GM19455 (cell line): ENCODE data around the gene SWAP70.

ENCODE experiments used
- ATAC-seq: cut with Tn5 transposase; IDR thresholded peaks from one replicate; pipeline ENCODE4 v1.9.1; 2021; ENCODE audit not compliant: unreplicated experiment

Gene SWAP70

DNA sequence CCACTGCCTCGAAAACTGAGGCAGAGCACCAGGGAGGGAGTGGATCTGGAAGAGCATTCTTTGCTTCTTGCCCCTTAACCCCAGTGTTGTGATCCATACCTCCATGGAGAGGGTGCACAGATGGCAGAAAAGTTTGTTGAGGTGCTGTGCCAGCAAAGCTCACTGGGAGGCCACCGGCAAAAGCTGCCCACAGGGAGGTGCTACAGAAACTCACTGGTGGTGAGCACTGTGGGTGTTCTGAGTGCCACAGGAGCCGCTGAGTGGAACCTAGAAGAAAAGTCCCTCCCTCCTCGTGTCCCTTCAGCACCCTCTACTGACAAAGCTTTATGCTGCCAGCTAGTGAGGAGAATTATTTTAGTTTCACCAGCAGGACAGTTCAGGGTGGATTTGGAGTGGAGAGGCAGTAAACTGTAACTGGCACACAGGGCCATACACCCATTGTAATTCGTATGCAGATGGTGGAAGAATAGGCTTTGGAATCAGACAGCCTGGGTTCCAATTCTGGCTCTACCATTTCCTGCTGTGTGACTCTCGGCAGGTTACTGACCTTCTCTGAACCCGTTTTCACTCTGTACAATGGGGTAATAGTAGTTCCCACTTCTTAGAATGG, 84.6 kb downstream of the SWAP70 start:
- ATAC-seq: peak; percentile 69

DNA sequence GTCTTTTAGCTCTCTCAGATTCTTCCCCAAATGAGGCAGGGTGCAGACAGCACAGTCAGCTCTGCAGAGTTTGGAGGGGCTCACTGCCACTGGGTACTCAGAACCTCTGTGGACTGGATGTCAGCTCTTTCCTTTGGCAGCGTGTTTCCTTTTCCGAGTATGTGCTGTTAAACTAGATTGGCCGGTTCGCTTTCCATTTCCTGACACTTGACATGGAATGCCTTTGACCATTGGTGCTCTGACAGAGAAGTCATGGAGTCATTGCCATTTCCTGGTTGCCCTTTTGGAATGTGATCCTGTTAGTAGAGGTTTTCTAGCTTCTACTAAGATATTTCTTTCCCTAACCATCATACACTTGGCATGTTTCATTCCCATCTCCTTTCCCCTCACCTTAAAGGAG, 86.7 kb downstream of the SWAP70 start:
- ATAC-seq: no peak

DNA sequence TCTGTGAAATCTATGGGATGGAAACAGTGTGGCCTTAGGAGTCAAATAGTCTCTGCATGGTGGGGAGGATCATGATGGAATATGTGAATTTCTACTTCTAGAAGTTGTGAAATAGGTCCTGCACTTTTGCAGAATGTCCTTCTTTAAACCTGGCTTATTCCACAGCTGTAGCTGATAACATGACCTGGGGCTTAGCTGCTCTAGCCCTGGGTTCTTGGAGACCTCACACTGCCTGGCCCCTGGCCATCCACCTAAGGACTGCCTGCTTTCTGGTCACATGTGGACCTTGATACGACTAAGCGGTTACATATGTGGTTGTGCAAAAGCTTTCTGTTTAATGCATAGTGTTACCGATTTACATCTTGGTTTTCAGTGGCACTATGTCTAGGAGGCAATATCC, 88.2 kb downstream of the SWAP70 start:
- ATAC-seq: no peak

DNA sequence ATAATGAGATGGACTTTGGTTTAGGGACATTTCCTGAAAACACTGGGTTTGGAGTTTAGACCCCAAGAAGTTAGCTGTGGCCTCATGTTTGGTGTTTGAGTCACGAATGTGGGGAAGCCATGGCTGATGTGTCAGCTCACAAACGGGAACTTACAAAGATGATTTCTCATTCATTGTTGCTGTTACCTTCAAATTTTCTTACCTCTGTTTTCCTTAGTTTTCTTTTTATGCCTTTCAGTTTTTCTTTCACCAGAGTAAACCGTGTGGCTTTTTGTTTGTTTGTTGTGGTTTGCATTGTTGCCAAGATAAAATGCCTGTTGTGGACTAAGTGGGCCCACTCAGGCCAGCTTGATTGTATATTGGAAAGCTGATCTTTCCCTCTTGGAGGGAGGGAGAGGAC, 89.1 kb downstream of the SWAP70 start:
- ATAC-seq: no peak

DNA sequence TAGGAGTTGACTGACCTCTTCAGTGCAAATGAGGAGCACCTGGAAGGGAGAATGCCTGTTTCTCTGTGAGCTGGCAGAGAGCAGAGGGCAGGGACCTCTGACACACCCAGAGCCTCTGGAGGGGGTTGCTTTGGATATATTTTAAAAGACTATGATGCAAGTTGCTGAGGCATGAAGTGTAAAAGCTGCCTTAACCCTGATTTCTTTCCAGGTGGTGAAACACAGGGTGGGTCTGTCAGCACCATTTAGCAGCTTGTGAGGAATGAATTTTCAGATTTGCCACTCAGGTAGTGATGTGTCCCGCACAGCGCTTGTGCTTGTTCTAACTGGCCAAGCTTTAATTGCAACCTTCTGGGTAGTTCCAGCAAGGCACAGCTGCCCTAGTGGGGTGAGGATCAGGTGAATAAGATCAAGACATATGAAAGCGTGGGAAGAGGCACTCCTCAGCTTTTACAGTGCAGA, 90.2 kb downstream of the SWAP70 start:
- no peak for ATAC-seq

DNA sequence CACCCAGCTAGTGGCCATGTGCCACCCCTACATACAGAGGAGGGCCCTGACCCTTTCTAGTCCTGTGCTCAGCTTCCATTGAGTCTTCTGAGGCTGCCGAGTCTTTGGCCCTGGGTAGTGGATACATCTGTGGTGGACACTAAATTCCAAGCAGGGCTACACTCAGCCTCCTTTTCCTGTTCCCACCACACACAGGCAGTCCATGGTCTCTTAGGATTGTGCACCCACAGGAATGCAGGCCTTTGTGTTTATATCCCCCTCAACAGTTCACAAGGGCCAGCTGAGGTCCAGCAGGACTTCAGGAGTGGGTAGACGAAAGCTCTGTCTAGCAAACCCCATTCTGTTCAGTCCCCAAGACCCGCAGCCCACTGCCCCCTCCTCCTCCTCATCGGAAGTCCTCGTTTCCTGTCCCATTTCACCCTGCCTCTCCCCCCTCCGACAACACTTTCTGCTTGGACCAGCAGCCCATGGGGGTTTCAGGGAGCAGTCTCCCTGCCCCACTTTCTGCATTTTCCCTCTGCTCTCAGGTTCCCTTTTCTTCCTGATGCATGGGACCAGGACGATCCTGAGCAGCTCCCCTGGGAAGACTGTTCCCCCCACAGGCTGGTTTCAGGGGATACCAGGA, 91.8 kb downstream of the SWAP70 start:
- ATAC-seq: no peak

DNA sequence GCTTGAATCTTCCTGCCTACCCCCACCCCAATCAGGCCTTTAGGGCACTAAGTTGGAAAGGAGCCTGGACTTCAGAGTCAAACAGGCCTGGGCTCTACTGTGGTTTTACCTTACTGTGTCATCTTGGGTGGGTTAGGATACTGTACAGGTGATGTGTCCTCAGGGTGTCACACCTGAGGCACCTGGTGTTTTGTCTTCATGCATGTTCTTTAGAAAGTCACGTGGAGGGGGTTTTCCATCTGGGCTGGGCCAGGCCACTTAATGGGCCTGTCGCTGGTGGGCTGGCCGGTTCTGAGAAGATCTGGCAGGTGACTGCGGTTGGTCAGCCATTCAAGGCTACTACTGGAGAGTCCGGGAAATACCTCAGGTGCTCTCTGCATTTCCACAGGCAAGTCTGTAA, 92.6 kb downstream of the SWAP70 start:
- no peak for ATAC-seq

DNA sequence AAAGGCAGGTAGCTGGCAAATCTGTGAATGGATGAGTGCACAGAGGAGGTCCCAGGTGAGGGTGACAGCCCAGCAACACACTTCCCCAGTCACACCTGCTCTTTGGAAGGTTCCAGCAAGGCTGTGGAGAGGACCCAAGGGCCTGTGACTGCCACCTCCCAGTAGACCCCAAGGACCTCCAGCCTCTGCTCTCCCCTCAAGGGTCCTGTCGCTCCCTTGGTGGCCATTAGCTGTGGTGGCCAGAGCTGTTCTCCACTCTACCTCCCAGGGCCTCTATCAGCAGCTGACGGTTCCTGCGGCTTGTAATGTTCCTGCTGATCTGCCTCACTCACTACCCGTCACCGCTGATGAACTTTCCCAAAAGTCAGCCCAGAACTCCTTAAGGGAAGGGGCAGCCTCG, 93.0 kb downstream of the SWAP70 start:
- ATAC-seq: no peak

DNA sequence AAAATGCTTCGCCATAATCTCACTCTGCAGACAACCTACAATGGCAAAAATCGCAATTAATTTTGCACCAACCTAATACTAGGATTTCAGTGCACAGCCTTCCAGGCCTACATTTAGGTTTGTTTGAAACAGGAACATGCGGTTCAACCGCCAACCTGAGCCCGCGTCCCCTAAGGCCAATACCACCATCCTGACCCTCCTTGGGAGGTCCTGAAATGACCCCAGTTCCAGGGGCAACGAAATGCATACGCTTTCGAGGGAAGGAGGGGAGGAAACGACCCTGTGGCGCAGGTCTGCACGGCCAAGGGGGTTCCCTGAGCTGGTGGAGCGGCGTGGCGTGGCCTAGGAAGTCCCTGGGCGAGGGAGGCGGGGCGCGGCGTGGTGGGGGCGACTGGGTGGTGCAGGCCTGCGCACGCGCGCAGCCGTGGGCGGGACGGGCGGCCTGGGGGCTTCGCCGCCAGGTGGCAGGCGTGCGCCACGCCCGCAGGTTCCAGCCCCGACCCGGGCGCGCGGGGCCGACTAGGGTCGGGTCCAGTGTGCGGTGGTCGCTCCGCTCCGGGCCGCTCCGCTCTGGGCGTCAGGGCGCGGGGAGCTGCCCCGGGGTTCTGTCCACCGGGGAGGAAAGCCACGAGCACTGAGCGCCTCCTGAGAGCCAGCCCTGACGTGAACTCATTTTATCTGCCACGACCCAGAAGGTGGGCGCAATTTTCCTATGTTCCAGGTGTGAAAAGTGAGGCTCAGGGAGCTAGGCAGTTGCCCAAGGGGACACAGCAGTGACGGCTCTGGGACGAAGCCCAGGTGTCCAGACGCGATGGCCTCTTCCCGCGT, 94.1 kb downstream of the SWAP70 start:
- peak; percentile 64 for ATAC-seq

DNA sequence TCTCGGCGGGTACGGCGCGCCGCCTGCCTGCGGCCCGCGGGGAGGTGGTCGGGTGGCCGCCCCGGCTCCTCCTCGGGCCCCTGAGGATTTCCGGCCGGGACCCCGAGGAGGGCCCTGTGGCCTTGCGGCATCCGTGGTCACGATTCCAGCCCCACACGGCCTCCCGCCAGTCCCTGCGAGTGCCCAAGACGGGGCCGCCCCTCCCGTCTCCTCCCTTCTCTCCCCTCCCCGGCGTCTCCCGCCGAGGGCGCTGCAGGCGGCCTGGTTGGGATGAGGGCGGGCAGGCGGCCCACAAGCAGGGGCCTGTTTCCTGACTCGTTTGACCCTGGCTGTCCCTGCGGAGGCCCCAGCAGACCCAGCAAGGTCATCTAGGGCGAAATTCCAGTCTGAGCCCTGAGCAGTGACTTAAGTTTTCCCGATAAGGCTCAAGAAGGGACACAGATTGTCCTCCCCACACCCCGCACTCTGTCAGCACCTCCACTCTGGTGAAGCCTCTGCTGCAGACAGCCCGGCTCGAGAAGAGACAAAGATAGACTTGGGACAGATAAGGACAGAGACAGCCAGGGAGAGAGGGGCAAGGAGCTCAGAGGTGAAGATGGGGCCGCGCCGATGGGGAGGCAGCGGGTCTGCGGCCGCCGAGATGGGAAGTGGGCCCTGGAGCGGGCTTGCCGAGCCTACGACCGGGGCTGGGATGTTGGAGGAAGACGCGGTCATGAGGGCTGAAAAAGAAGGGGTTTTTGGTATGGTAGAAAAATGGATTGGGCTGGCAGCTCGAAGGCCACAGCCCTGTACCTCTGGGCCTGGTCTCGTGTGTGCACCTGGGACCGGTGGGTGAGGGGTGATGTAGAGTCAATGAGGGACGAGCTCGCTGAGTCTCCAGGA, 95.0 kb downstream of the SWAP70 start:
- peak; percentile 29 for ATAC-seq

DNA sequence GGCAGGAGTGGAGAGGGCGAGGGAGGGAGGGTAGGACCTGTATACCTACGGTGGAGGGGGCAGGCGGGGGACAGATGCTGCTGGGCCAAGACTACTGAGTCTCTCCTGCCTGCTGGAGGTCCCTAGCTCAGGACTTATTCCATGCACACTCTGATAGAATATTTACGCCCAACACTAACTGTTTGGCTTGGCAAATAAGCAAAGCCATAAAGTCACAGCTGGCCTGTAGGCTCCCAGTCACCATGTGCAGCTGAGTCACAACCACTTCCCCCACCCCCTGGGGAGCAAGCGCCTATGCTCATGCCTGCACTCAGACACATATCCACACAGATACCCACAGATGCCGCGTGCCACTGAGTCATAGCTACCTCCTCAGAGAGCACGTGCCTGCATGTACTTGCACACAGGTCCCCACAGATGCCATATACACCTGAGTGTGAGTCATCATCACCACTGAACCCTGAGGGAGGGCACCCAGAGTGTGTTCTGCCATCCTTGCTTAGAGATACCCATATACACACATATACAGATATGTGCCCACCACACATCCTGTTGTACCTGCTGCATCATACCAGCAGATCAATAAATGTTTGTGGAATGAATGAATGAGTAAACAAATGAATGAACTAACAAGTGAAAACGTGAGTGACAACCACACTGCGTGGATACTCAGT, 95.8 kb downstream of the SWAP70 start:
- ATAC-seq: no peak

DNA sequence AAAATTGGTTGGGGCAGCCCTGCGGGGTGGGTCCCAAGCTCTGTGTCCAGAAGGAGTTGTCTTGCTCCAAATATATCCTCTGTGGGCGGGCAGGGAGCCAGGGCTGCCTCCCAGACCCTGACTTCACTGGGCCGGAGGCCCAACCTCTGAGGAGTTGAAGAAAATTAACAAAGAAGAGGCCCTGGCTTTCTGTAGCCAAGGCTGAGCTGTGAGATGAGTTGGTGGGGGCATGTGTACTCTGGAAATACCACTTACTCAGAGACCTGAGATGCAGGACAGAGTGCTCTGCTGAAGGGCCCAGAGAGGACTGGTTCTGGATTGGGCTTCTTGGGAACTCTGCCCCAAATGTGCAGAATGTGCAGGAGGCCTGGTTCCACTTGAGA, 96.3 kb downstream of the SWAP70 start:
- ATAC-seq: no peak

DNA sequence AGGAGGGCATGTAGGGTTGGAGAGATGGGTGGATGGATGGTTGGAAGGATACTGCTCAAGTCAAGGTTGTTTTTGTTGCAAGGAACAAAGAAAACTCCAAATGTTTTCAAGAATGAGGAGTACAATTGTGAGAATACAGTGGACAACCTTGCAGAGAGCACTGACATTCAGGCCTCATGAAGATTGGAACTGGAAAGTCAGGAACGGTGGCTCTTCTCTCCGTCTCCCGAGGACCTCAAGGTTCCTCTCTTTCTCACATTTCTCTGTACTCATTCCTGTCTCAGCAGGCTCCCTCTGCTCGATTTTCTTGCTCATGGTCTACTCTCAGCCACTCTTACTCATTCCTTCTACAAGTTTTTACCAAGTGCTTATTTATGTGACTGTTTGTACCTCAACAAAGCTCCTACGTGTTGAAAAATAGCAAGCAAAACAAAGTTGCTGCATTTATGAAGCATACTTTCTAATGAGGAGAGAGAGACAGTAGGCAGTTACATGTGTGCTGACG, 97.6 kb downstream of the SWAP70 start:
- ATAC-seq: no peak

DNA sequence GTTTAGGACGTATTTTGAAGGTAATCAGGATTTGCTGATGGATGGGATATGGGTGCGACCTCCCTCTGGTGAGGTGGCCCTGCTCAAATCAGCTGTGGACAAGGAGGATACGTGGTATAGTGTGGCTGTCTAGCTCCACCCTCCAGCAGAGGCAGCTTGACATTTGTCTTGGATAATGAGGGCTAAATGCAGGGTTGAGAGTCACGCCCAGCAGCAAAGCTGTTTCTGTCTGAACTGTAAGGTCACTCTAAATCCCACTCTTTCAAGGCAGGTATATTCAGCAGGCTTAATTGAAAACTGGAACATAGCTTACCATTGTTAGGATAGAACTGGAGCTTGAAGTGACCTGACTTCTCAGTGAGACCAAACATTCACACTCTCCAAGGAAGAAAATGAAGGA, 98.7 kb downstream of the SWAP70 start:
- no peak for ATAC-seq

DNA sequence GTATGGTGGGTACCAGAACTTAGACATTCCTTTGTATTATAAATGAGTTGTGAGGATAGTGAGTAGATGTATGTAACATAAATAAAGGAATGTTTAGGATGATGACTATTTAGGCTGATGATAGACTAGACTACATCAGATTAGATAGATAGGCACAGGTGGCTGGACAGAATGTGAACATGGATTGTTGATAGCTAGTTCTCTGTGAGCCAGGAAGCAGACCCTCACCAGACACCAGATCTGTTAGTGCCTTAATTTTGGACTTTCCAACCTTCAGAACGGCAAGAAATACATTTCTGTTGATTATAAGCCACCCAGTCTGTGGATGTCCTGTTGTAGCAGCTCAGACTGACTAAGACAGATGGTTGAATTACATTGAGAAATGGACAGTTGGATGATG, 99.4 kb downstream of the SWAP70 start:
- no peak for ATAC-seq

DNA sequence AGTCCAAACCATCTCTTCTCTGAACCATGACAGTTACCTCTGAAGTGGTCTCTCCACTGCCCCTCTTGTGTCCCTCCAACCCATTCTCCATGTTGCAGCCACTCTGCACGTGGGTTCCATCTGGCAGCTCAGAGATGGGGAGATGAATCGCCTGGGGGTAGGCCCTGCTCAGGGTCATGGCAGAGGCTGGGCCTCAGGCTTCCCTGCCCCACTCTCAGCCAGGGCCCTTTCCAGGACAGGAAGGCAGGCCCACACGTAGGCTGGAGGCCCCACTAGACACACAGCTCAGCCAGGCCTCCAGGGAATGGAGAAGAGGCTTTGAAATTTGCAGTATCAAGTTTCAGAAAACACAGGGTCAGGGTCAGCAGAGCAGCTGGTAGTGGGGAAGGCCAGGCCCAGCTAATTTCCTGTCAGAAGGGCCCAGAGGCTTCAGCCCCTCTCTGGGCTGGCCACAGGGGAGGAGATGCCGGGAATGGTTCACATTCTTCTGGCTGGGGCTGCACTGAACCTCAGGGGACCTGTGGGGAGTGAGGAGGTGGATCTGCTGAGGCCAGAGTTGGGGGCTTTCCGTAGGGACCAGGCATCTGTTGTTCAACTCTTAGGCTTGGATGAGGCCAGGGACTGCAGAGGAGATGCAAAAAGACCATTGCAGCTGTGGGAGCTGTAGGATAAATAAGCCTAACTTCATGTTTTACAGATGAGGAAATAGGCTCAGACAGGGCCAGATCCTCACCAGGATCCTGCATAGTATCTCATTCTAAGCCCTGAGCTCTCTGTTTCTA, 101.6 kb downstream of the SWAP70 start:
- no peak for ATAC-seq

DNA sequence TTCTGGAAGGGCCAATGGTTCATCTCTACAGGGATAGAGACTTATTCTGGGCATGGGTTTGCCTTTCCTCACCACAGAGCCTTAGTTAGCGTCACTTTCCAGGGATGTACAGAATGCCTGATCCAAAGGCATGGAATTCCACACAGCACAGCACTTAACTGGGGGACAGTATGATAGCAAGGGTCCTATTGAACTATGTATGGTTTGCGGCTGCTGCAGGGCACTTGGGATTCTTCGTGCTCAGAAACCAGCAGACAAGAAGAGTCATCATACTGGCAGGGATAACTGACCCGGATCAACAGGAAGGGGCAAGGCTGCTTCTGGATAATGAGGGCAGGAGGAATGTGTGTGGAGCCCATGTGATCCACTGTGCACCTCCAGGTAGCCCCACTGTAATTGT, 105.7 kb downstream of the SWAP70 start:
- ATAC-seq: no peak

DNA sequence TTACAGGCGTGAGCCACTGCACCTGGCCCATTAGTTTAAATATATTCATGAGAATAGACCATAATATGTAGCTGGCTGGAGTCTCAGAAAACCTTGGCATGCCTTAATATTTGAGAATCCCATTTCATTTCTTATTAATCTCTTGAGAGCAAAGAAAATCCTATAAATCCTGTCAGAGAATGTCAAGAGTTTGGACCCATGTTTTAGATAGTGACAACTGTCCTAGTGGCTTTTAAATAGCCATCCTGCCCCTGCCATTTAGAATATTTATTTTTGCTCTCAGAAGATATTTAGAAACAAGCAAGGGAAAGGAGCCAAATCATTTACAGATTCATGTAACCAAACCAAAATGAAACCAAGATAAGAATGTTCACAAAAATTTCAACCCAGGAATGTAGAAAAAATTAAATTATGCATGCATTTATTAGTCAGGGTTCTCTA, 107.2 kb downstream of the SWAP70 start:
- ATAC-seq: no peak

DNA sequence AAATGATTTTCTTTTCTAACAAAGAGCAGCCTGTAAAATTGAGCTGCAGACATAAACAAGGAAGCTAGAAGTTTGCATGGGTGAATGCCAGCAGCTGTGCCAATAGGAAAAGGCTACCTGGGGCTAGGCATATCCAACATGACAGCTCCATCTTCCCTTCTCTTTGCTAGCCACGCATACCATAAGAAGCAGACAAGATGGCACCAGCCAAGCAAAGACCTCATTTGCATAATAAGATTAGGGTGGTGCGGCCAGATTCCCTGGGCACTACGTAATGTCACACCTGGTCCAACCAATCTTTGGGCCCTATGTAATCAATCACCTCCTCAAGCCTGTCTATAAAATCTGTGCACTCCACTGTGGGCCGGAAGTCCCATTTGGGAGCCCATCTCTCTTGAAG, 108.3 kb downstream of the SWAP70 start:
- ATAC-seq: no peak

DNA sequence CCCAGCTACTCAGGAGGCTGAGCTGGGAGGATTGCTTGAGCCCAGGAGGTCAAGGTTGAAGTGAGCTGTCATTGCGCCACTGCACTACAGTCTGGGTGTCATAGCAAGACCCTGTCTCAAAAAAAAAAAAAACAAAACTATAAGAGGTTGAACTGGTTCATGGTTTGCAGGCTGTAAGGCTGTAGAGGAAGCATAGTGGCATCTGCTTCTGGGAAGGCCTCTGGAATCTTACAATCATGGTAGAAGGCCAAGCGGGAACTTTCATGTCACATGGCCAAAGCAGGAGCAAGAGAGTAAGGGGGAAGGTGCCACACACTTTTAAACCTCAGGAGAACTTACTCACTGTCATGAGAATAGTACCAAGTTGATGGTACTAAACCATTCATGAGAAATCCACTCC, 109.6 kb downstream of the SWAP70 start:
- no peak for ATAC-seq
